ENCODE measurements around the gene DEFB131A.
"Not testable (repeated sequence)": the region's sequence is repeated elsewhere in the genome, so short reads cannot be mapped to it uniquely, and the experiment has no call there.

GRCh38 chr4:9444114-9444513, at the start of gene DEFB131A:
- TF ChIP-seq CTCF (IDR thresholded peaks at IDR 0.05); E2F6 (IDR thresholded peaks at IDR 0.05; ENCODE audit: borderline replicate concordance, low read depth); REST (IDR thresholded peaks at IDR 0.05): not testable (repeated sequence)

Data from A549 (cell line).